Hepatocyte (in vitro differentiated cells): ENCODE results near the gene SULT1C3.

Experiments
- CTCF ChIP-seq: fragments of 200-600 bp; sonication (generic); IDR thresholded peaks from 2 replicates; pipeline ENCODE4 v1.5.1; 2016; ENCODE audit warnings: antibody characterized with exemption, mild to moderate bottlenecking; ENCODE audit not compliant: poor library complexity
- EZH2 ChIP-seq: fragments of 200-600 bp; sonication (generic); IDR thresholded peaks from 2 replicates; pipeline ENCODE4 v1.6.1; 2016; ENCODE audit warnings: antibody characterized with exemption, mild to moderate bottlenecking, borderline replicate concordance

GRCh38 chr2:108228537-108228936 is 11.2 kb upstream of the SULT1C3 start:
- TF ChIP-seq CTCF (no peak), EZH2 (no peak)
